ENCODE results near the gene CAGE1. TPM values are rescaled to one million over a fixed set of nuclear protein-coding genes. Genes with fewer than 3 reads are reported as not detected.
"Not testable (repeated sequence)": the region's sequence is repeated elsewhere in the genome, so short reads cannot be mapped to it uniquely, and the experiment has no call there.

The CAGE1 gene
- total and polyA plus RNA-seq, 4 donors = 0.10 to 0.17 TPM; not detected in 2

DNA sequence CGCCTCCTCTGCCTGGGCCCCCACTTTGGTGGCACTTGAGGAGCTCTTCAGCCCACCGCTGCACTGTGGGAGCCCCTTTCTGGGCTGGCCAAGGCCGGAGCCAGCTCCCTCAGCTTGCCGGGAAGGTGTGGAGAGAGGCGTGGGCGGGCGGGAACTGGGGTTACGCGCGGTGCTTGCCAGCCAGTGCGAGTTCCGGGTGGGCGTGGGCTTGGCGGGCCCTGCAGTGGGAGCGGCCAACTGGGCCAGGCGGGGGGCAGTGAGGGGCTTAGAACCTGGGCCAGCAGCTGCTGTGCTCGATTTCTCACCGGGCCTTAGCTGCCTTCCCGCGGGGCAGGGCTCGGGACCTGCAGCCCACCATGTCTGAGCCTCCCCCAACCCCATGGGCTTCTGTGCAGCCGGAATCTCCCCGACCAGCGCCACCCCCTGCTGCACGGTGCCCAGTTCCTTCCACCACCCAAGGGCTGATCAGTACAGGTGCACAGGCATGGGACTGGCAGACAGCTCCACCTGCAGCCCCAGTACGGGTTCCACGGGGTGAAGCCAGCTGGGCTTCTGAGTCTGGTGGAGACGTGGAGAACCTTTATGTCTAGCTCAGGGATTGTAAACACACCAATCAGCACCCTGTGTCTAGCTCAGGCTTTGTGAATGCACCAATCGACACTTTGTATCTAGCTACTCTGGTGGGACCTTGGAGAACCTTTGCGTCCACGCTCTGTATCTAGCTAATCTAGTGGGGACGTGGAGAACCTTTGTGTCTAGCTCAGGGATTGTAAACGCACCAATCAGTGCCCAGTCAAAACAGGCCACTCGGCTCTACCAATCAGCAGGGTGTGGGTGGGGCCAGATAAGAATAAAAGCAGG is 74.2 kb downstream of the CAGE1 start:
- DNase-seq (ENCODE audit: low read depth in 4 of 6, low spot score in 6 of 6); H3K36me3 ChIP-seq (ENCODE audit: control insufficient read depth, insufficient read depth, low read length); H3K27me3 ChIP-seq (ENCODE audit: control insufficient read depth, insufficient read depth, low read length); H3K4me3 ChIP-seq (ENCODE audit: low read depth, low read length); H3K27ac ChIP-seq (ENCODE audit: low read depth, low read length); H3K4me1 ChIP-seq (ENCODE audit: control insufficient read depth, insufficient read depth, low read length); H3K9me3 ChIP-seq (ENCODE audit: control insufficient read depth, insufficient read depth, low read length): not testable (repeated sequence)
- 94% methylated on average over 33 of the region's 34 CpGs for WGBS (ENCODE audit: insufficient coverage)

DNA sequence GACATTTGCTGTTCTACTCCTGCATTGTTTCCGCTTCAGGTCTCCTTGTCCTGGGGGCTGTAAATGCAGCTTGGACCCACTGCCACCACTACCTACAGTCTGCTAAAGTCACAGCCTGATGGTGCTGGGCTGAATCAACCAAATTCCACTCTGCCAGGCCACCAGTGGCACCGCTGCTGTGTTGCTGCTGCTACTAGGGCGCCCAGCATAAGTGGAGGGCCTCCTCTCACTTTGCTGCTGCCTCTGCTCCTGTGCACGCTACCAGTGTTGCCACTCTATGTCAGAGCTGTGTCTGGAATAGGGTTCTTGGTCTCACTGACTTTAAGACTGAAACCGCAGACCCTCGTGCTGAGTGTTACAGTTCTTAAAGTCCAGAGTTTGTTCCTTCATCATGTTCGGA is 75.1 kb downstream of the CAGE1 start:
- Histone ChIP-seq H3K4me3 (ENCODE audit: low read depth, low read length) (no peak overlapping the region), H3K27me3 (ENCODE audit: control insufficient read depth, insufficient read depth, low read length) (no peaks in the 10 kb centered on the region), H3K9me3 (ENCODE audit: control insufficient read depth, insufficient read depth, low read length) (no peaks in the 10 kb centered on the region), H3K4me1 (ENCODE audit: control insufficient read depth, insufficient read depth, low read length) (peaks cover 8% of the 10 kb centered on the region), H3K36me3 (ENCODE audit: control insufficient read depth, insufficient read depth, low read length) (peaks cover 2% of the 10 kb centered on the region), H3K27ac (ENCODE audit: low read depth, low read length) (no peak overlapping the region)
- WGBS (ENCODE audit: insufficient coverage) = 98% methylated on average over 7 of the region's 7 CpGs
- no peak for DNase-seq (ENCODE audit: low read depth in 4 of 6, low spot score in 6 of 6)

- Histone ChIP-seq H3K27ac (ENCODE audit: low read depth, low read length) (peak overlapping the region; percentile 99), H3K36me3 (ENCODE audit: control insufficient read depth, insufficient read depth, low read length) (peaks cover 7% of the 10 kb centered on the region), H3K27me3 (ENCODE audit: control insufficient read depth, insufficient read depth, low read length) (no peaks in the 10 kb centered on the region), H3K4me3 (ENCODE audit: low read depth, low read length) (peak overlapping the region; percentile 95), H3K9me3 (ENCODE audit: control insufficient read depth, insufficient read depth, low read length) (no peaks in the 10 kb centered on the region), H3K4me1 (ENCODE audit: control insufficient read depth, insufficient read depth, low read length) (peaks cover 8% of the 10 kb centered on the region)
- WGBS (ENCODE audit: insufficient coverage) = 93% methylated on average over 10 of the region's 15 CpGs
- no peak for DNase-seq (ENCODE audit: low read depth in 4 of 6, low spot score in 6 of 6)
Observed at GRCh38 chr6:7313505-7314165, 75.9 kb downstream of the CAGE1 start.

DNA sequence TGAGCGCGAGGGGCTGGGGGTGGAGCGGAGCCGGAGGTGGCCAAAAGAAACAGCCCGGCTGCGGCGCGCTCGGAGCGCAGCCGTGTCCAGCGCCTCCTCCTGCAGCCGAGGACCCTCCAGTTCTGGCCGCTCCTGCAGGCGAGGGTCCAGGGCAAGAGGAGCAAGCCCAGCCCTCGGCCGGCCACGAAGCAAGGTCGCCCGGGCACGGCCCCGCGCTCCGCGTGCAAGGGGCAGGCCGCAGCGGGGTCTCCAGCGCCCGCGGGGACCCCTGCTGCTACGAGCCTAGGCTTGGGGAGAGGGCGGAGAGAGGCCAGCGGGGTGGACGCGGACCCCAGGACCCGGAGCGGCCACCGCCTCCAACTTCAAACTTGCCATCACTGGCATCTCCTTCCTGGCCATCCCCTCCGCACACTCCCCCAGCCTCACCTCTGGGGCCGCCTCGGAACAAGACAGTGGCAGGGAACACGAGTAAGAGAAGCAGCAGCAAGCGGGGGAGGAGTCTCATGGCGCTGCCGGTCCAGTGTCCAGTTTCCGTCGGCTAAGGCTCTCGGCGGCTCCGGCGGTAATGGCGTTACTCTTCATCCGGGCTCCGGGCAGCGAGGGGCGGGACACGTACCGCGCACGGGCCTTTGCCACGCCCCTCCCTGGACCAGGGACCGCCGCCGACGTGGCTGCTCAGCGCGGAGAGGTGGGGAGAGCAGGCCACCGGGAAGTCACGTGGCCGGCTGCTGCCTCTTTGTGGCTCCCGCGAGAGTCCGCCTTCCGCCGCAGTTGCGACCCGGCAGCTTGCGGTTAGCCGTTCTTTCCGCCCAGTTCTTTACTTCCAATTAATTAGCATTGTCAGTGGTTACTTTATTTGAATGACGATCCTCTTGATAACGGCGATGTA is 76.7 kb downstream of the CAGE1 start, which contains the start of gene SSR1:
SSR1 (minus strand) TSS at position 584 of the 889 bp plus-strand sequence; CDS start at position 505, 79 bp downstream.
- H3K27ac ChIP-seq (ENCODE audit: low read depth, low read length) = peak within 1 kb of the TSS; percentile 99
- peaks cover 7% of the 10 kb centered on the region for H3K36me3 ChIP-seq (ENCODE audit: control insufficient read depth, insufficient read depth, low read length)
- WGBS (ENCODE audit: insufficient coverage) = under 1% methylated on average over 73 of the region's 83 CpGs
- H3K27me3 ChIP-seq (ENCODE audit: control insufficient read depth, insufficient read depth, low read length) = no peaks in the 10 kb centered on the region
- peak within 1 kb of the TSS; percentile 95 for H3K4me3 ChIP-seq (ENCODE audit: low read depth, low read length)
- H3K4me1 ChIP-seq (ENCODE audit: control insufficient read depth, insufficient read depth, low read length) = peaks cover 8% of the 10 kb centered on the region
- H3K9me3 ChIP-seq (ENCODE audit: control insufficient read depth, insufficient read depth, low read length) = no peaks in the 10 kb centered on the region
- DNase-seq (ENCODE audit: low read depth in 4 of 6, low spot score in 6 of 6) = peak; percentile 89 to 99 (median 94)

GRCh38 chr6:7311917-7312615 is 77.5 kb downstream of the CAGE1 start:
- no peaks in the 10 kb centered on the region for H3K27me3 ChIP-seq (ENCODE audit: control insufficient read depth, insufficient read depth, low read length)
- H3K27ac ChIP-seq (ENCODE audit: low read depth, low read length) = peak overlapping the region; percentile 99
- H3K9me3 ChIP-seq (ENCODE audit: control insufficient read depth, insufficient read depth, low read length) = no peaks in the 10 kb centered on the region
- DNase-seq (ENCODE audit: low read depth in 4 of 6, low spot score in 6 of 6) = peak in 4 of 6 donors; percentile 7 to 71 (median 40)
- peaks cover 8% of the 10 kb centered on the region for H3K4me1 ChIP-seq (ENCODE audit: control insufficient read depth, insufficient read depth, low read length)
- peak overlapping the region; percentile 95 for H3K4me3 ChIP-seq (ENCODE audit: low read depth, low read length)
- 1% methylated on average over 10 of the region's 17 CpGs for WGBS (ENCODE audit: insufficient coverage)
- peaks cover 11% of the 10 kb centered on the region for H3K36me3 ChIP-seq (ENCODE audit: control insufficient read depth, insufficient read depth, low read length)

GRCh38 chr6:7311176-7311575 is 78.4 kb downstream of the CAGE1 start:
- peak overlapping the region; percentile 16 for H3K27ac ChIP-seq (ENCODE audit: low read depth, low read length)
- no peaks in the 10 kb centered on the region for H3K27me3 ChIP-seq (ENCODE audit: control insufficient read depth, insufficient read depth, low read length)
- DNase-seq (ENCODE audit: low read depth in 4 of 6, low spot score in 6 of 6) = peak in 1 of 6 donors; percentile 2
- H3K36me3 ChIP-seq (ENCODE audit: control insufficient read depth, insufficient read depth, low read length) = peaks cover 17% of the 10 kb centered on the region
- WGBS (ENCODE audit: insufficient coverage) = 40% methylated on average over 1 of the region's 1 CpG
- H3K9me3 ChIP-seq (ENCODE audit: control insufficient read depth, insufficient read depth, low read length) = no peaks in the 10 kb centered on the region
- H3K4me1 ChIP-seq (ENCODE audit: control insufficient read depth, insufficient read depth, low read length) = peaks cover 8% of the 10 kb centered on the region
- no peak overlapping the region for H3K4me3 ChIP-seq (ENCODE audit: low read depth, low read length)

DNA sequence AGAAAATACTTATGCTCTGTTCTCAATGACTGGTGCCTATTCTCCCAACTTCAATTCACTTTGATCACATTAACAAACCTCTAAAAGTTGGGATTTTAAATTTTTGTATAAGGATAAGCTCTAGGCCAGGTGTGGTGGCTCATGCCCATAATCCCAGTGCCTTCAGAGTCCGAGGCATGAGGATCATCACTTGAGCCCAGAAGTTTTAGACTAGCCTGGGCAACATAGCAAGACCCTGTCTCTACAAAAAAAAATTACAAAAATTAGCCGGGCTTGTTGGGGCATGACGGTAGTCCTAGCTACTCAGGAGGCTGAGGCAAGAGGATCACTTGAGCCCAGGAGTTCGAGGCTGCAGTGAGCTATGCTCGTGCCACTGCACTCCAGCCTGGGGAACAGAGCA is 80.5 kb downstream of the CAGE1 start:
- DNase-seq (ENCODE audit: low read depth in 4 of 6, low spot score in 6 of 6) = no peak
- H3K4me3 ChIP-seq (ENCODE audit: low read depth, low read length) = no peak overlapping the region
- 83% methylated on average over 3 of the region's 5 CpGs for WGBS (ENCODE audit: insufficient coverage)
- peaks cover 8% of the 10 kb centered on the region for H3K4me1 ChIP-seq (ENCODE audit: control insufficient read depth, insufficient read depth, low read length)
- peaks cover 20% of the 10 kb centered on the region for H3K36me3 ChIP-seq (ENCODE audit: control insufficient read depth, insufficient read depth, low read length)
- H3K9me3 ChIP-seq (ENCODE audit: control insufficient read depth, insufficient read depth, low read length) = no peaks in the 10 kb centered on the region
- no peaks in the 10 kb centered on the region for H3K27me3 ChIP-seq (ENCODE audit: control insufficient read depth, insufficient read depth, low read length)
- H3K27ac ChIP-seq (ENCODE audit: low read depth, low read length) = no peak overlapping the region

DNA sequence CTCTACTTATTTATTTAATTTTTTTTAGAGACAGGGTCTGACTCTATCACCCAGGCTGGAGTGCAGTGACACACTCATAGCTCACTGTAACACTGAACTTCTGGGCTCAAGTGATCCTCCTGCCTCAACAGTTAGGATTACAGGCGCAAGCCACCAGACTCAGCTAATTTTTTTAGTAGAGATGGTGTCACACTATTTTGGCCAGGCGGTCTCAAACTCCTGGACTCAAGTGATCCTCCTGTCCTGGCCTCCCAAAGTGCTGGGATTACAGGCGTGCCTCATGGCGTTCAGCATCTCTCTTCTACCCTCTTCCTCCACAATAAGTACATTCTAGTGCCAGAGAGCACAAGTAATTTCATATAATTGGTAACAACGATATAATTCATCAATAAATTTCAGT is 82.0 kb downstream of the CAGE1 start:
- H3K9me3 ChIP-seq (ENCODE audit: control insufficient read depth, insufficient read depth, low read length) = no peaks in the 10 kb centered on the region
- DNase-seq (ENCODE audit: low read depth in 4 of 6, low spot score in 6 of 6) = no peak
- no peaks in the 10 kb centered on the region for H3K27me3 ChIP-seq (ENCODE audit: control insufficient read depth, insufficient read depth, low read length)
- no peak overlapping the region for H3K4me3 ChIP-seq (ENCODE audit: low read depth, low read length)
- peaks cover 4% of the 10 kb centered on the region for H3K4me1 ChIP-seq (ENCODE audit: control insufficient read depth, insufficient read depth, low read length)
- peaks cover 30% of the 10 kb centered on the region for H3K36me3 ChIP-seq (ENCODE audit: control insufficient read depth, insufficient read depth, low read length)
- H3K27ac ChIP-seq (ENCODE audit: low read depth, low read length) = no peak overlapping the region
- 97% methylated on average over 4 of the region's 5 CpGs for WGBS (ENCODE audit: insufficient coverage)

DNA sequence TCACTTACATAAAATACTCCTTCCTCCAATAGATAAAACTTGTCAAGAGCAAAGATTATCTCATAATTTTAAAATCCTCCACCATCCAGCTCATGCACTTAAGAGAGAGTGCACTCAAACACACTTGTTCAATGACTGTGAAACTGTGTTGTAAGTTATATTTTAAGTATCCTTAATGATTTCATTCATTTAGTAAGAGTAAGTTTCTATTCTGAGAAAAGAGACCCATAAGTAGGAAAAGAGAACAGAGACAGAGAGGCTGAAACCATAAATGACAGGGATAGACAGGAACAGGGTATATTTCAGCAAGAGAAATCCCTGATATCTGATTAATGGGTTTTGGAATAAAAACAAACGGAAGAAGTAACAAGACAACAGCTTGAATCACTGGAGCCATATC is 84.7 kb downstream of the CAGE1 start:
- Histone ChIP-seq H3K4me3 (ENCODE audit: low read depth, low read length) (no peak overlapping the region), H3K36me3 (ENCODE audit: control insufficient read depth, insufficient read depth, low read length) (peaks cover 43% of the 10 kb centered on the region), H3K27ac (ENCODE audit: low read depth, low read length) (no peak overlapping the region), H3K9me3 (ENCODE audit: control insufficient read depth, insufficient read depth, low read length) (no peaks in the 10 kb centered on the region), H3K27me3 (ENCODE audit: control insufficient read depth, insufficient read depth, low read length) (no peaks in the 10 kb centered on the region), H3K4me1 (ENCODE audit: control insufficient read depth, insufficient read depth, low read length) (no peaks in the 10 kb centered on the region)
- no peak for DNase-seq (ENCODE audit: low read depth in 4 of 6, low spot score in 6 of 6)
- WGBS (ENCODE audit: insufficient coverage) = no CpG with 5 or more reads among the region's 1 CpG
